HG03521 (cell line): Measurements from ENCODE around the gene JAK2.
"Not testable (repeated sequence)": the region's sequence is repeated elsewhere in the genome, so short reads cannot be mapped to it uniquely, and the experiment has no call there.

Source experiments
- ATAC-seq: cut with Tn5 transposase; IDR thresholded peaks from one replicate; pipeline ENCODE4 v1.9.1; 2021; ENCODE audit warnings: mild to moderate bottlenecking, moderate library complexity; ENCODE audit not compliant: unreplicated experiment

JAK2 gene

DNA sequence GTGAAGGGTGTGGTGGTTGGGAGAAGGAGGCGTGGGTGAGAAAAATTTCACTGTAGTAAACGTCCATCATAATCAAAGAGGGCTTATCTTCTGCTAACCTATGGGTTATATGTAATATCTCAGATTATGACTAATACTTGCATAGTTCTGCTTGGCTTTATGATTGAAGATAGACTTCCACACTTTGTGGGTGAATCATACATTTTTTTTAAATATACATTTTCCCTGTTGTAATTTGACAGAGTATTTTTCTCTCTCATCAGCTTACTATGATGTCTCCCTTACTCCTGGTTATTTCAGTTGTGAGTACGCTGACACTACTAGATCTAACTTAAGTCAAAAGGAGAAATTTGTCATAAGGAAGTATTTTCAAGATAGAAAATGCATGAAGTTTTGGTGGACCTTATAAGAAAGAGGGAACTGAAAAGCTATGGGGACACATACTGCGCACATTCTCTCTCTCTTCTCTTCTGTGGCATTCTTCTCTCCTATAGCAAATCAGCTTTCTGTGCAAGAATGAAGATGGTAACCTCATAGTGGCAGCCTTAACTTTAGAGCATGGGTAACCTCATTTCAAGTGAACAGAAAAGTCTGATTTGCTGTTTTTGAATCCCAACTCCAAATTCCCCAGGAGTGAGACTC is 4.9 kb upstream of the JAK2 start:
- ATAC-seq: no peak

DNA sequence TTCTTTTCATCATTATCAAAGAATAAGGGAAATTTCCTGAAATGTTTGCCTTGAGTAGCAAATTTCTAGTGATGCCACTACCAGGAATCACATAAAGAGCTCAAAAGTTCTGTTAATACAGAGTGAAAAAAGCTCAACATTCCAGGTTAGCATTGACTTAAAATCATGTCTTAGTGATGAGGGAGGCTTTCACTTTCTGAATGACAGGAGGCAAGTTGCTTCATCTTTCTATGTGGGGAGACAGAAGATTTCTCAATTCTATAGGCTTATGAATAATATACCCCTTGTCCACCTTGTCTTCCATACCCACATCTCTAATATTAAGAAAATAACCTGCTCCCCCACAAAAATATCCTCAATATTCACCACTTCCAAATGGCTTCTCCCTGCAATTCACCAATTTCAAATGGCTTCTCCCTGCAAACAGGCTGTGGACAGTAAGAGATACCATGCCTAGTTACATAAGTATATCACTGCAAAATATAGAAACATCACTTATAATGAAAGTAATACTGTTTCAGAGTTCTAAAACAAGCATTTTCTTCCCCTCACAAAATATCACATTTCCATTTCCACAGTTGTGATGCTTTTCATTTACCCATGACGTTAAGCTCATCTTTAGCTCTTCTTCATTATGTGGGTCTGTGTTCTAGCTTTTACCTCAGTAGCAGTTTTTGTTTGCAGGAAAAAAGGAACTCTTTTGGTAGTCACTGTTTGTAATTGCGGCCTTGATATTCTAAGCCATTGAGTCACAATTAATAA is 2.2 kb upstream of the JAK2 start:
- no peak for ATAC-seq

DNA sequence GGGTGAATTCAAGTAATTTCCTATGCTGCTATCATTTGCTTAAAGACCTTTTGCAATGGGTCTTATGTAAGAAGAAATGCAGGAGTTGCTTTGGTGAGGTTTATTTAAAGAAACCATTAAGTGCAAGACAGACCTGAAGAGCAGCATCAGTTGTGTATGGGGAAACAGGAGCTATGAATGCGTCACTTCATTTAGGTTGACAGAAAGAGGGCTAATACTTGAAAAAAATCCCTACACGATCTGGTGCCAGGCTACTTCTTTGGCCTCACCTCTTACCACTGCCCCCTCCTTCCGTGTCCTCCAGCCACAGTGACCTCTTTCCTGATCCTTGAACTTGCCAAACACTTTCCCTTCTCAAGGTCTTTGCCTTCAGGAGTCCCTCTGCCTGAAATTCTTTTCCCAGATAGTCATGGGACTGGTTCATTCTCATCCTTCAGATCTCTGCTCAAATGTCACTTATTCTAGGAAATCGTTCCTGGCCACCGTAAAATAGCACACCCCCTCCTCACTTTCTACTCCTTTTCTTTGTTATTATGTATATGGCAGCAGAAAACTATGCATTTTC is 1.4 kb upstream of the JAK2 start:
- ATAC-seq: no peak

DNA sequence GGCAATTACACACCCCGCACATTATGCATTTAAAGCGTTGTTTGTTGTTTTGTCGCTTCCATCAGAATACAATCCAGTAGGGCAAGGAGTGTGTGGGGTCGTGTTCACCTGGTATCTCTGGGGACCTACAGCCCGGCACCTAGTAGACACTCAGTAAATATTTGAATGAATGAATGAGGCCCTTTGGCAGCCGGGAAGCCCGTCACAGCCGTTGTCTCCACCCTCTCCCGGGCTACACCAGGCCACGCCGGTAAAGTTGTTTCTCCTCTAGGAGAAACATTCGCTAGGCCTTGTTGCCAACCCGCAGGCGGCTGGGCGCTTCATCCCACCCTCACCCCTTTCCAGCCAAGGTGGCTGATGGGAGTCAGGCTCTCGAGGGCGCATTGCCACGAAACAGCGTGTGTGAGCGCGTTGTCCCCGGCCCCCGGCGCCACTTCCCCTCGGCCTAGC is 876 bp upstream of the JAK2 start:
- ATAC-seq: peak; percentile 2

DNA sequence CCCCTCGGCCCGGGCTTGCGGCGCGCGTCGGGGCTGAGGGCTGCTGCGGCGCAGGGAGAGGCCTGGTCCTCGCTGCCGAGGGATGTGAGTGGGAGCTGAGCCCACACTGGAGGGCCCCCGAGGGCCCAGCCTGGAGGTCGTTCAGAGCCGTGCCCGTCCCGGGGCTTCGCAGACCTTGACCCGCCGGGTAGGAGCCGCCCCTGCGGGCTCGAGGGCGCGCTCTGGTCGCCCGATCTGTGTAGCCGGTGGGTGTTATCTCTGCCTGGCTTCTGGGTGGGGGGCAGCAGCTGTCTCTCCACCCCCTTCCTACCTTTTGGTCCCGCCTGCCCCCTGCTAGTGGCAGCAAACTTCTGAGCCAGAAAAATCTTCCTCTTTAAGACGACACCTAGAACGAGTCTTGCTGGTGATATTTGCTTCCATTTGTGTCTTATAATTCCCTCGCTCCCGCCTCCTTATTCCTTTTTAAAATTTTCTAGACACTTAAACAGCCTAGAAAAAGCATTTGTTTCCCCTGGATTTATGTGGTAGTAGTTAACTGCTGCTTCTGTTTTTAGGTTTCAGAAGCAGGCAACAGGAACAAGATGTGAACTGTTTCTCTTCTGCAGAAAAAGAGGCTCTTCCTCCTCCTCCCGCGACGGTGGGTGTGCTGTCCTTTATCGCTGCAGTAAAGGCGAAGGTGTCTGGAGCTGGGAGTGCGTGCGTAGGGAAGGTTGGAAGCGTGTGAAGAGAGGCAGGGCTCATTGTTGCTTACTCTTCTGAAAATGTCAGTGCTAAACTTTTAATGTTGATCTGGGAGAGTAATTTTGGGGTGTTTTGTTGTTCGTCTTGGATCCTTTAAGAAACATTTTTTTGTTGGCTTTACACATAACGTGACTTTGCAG is 554 bp downstream of the JAK2 start:
- ATAC-seq: no peak

DNA sequence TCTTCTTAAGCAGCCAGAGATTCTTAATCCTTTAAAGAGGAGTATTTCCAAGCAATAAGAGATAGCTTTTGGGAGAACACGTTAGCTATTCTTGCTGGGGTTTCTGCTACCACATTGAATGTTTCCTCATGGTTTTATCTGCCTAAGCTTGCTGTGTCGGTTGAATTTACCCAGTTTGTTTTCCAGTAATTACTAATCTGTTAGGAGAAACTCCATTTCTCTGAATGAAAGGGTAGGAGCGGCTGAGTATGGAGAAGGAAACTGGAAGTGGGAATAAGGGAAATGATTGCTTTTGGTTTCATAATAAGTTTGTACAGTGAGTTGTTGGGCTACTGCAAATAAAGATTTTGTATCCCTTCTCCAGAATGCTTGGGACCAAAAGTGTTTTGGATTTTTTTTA is 1.2 kb downstream of the JAK2 start:
- ATAC-seq: no peak

DNA sequence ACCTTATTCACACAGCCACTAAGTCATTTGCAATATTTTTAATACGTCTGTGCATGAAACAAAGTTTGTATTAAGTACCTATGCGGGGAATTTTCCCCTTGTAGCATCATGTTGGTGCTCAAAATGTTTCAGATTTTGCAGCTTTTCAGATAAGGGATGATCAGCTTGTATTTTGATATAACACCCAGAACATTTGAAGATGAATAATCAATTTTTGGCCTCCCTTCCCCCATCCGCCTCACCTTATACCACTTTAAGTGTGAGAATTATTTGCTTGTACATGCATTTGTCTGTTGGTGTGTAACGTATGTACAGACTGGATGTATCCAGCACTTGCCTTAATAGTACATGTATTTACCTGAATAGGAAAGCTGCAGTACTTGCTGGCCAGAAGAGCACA is 1.7 kb downstream of the JAK2 start:
- no peak for ATAC-seq

DNA sequence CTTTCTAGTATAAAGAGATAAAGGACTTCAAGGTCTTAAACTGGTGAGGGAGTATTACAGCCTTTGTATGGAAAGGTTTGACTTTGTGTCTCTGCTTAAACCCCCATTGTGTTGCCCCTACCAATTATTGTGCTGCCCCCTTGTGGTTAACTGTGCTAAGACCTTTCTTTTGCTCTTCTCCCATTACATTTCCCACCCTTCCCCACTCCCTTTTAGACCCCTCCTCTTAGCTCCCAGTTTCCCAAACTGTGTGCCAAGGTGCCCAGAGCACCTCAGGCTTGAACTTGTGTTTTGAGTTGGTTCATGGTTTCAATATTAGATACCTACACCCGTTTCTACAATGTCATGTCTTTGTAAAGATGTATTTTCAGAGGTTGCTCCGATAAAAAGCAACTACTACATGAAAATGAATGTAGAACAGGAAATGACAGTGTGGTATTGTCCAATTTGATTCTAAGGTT is 2.9 kb downstream of the JAK2 start:
- no peak for ATAC-seq

DNA sequence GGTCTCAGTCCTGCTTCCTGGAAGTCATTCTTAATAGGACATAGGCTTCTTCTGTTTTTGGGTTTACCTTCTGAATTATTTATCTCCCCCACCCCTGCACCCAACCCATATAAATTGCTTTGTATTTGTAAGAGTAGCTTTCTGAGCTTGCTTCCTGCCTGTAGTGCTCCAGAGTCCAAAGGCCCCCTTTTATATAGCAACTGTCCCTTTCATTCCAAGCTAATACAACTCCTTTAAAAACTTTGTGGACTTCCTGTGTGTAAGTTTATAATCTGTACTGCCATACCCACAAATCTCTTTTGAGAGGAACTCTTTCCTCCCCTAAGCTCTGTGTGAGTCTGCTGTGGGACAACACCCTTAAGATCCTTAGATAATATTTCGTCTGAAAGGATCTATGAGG is 7.8 kb downstream of the JAK2 start:
- no peak for ATAC-seq

DNA sequence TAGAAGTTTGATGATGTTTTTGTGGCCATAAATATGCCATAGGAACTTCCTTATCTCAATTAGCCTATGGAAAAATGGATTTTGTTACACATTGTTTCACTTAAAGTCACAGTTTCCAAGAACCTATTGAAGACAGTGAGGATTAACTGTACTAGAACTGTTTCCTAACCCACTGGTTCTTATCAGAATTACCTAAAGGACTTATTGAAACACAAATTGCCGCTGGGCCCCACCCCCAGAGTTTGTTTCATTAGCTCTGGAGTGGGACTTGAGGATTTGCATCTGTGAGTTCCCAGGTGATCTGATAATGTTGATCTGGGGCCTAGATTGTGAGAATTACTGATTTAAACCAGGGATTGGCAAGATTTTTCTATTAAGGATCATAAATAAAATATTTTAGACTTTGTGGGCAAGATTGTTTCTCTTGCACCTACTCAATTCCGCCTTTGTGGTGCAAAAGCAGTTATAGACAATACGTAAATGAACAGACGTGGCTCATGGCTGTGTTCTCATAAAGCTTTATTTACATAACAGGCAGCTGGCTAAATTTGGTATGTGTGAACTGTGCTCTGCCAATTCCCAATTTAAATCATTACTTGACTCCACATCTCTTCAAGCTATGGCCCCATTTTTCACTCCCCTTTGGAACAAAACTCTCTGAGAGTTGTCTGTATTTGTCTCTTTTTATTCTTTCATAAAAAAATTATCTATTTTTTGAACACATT is 9.3 kb downstream of the JAK2 start:
- no peak for ATAC-seq

DNA sequence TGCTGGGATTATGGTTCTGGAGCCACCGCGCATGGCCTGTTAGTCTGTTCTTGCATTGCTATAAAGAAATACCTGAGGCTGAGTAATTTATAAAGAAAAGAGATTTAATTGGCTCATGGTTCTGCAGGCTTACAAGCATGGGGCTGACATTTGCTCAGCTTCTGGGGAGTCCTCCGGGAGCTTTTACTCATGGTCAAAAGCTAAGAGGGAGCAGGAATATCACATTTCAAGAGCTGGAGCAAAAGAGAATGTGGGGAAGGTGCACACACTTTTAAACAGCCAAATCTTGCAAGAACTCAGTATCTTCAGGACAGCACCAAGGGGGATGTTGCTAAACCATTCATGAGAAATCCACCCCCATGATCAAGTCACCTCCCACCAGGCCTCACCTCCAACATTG is 12.1 kb downstream of the JAK2 start:
- no peak for ATAC-seq

DNA sequence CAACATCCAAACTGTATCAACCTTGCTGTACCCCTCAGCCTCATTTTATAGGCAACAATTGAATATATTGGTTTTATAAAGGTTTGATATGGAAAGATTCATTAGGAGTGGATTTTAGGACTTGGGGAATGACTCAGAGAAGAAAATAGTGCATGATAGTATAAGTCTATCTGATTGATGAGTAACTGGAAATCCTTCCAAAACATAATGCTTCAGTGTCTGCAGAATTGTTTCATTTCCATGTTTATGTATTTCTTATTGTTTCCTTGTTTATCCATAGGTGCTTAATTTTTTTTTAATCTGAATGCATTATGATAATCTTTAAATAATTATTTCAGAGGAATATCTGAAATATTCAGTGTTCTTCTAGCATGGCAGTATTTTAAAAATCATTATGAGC is 12.6 kb downstream of the JAK2 start:
- ATAC-seq: no peak

DNA sequence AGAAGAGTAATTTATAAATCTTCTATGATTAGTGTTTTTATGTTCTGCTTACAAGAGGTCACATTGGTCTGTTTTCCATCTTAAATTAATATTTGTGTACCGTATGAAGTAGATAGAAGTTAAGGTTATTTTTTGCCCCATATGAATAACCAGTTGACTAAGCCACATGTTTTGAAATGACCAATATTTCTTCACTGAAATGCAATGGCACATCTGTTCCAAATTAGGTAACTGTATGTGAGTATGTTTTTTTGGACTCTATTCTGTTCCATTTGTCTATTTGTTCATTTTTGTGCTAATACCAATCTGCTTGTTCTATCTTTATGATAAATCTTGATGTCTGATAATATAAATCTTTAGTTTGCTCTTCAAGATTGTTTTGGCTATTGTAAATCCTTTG is 17.7 kb downstream of the JAK2 start:
- ATAC-seq: no peak

DNA sequence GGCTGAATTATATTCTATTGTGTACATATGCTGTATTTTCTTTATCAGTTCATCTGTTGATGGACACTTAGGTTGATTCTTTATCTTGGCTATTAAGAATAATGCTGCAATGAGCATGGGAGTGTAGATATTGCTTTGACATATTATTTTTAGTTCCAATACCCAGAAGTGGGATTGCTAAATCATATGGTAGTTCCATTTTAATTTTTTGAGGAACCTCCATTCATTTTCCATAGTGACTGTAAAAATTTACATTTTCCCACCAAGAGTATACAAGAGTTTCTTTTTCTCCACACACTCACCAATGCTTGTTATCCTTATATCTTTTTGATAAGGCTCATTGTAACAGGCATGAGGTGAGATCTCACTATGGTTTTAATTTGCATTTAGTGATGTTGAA is 19.4 kb downstream of the JAK2 start:
- no peak for ATAC-seq

DNA sequence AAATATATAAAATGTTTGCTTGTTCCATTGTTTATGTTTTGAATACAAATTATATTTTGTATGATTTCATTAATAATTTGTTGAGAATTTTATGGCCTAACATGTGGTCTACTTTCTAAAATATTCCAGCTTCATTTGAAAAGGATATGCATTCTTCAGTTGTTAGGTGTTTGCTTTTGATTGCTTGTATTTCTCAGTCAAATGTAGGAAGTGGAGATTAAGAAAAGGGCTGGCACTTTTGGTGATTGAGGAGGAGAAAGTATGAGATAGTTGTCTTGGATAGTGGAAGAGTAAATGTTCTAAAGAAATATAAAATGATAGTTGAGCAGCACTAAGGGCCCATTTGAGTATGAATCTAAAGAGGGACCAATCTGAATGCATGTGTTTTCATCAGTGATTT is 23.1 kb downstream of the JAK2 start:
- ATAC-seq: no peak

DNA sequence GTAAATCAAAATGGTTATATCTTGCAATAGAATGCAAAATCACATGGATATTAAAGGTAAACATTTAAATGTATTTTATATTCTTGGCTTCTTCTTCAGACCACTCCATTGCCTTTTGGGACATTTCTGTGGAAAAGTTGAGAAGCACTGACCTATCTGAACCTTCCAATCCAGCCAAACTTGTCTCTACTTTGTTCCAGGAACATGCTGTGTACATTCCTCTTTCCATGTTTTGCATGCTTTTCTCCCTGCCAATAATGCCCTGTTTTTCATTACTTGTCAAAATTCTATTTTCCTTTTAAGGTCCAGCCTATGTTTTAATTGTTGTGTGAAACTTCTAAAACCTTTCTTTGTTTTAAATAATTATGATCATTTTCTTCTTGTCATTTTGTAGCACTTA is 28.3 kb downstream of the JAK2 start:
- no peak for ATAC-seq

DNA sequence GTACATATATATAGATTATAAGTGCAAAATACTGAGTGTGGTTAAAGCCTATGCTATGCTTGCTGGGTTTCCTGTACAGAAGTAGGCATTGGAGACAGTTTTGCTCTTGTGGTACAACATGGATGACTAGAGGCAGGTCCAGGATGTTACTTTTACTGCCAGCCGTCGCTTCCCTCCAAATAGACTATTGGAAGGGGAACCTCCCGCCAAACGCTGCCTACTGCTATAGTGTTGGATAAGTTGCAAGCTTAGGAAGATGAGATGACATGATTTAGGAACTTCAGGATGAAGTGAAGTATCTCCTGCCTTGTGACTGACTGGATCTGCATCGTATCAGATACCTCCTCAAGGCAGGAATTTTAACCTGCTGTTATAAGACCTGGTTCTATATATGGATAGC is 30.9 kb downstream of the JAK2 start:
- no peak for ATAC-seq

DNA sequence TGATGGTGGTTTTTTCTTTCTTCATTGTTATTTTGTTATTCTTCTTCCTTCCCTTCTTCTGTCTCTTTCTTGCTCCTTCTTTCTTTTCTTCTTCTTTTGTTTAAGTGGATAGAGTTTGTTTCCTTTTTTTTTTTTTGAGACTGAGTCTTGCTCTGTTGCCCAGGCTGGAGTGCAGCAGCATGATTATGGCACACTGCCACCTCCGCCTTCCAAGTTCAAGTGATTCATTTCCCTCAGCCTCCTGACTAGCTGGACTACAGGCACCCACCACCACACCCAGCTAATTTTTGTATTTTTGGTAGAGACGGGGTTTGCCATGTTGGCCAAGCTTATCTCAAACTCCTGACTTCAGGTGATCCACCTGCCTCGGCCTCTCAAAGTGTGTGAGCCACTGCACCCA is 40.3 kb downstream of the JAK2 start:
- ATAC-seq: no peak

DNA sequence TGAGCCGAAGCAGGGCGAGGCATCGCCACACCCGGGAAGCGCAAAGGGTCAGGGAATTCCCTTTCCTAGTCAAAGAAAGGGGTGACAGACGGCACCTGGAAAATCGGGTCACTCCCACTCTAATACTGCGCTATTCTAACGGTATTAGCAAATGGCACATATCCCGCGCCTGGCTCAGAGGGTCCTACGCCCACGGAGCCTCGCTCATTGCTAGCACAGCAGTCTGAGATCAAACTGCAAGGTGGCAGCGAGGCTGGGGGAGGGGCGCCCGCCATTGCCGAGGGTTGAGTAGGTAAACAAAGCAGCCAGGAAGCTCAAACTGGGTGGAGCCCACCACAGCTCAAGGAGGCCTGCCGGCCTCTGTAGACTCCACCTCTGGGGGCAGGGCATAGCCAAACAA is 46.9 kb downstream of the JAK2 start:
- not testable (repeated sequence) for ATAC-seq

DNA sequence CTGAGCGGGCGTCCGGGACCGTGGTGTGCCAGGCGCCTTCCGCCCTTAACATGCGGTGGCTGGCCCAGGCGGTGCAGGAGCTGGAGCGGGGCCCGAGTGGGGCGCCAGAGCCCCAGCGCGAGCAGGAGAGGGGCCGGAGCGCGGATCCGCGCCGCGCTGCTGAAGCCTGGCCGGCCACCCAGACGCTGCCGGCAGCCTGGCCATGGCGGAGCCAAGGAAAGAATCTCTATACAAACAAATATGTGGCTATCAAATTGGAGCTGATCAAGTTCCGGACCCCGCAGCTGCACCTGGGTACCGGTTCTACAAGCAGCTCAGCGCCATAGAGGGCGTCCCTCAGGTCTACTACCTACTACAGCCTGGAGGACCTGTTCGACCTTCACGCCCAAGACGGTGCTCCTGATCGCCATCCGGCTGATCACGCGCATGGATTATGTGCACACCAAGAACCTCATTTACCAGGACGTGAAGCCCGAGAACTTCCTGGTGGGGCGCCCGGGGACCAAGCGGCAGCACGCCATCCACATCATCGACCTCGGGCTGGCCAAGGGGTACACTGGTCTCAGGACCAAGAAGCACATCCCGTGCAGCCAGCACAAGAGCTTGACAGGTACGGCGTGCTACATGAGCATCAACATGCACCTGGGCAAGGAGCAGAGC is 55.8 kb downstream of the JAK2 start:
- no peak for ATAC-seq
